Measurements from ENCODE around the gene YIPF5.

The YIPF5 gene

DNA sequence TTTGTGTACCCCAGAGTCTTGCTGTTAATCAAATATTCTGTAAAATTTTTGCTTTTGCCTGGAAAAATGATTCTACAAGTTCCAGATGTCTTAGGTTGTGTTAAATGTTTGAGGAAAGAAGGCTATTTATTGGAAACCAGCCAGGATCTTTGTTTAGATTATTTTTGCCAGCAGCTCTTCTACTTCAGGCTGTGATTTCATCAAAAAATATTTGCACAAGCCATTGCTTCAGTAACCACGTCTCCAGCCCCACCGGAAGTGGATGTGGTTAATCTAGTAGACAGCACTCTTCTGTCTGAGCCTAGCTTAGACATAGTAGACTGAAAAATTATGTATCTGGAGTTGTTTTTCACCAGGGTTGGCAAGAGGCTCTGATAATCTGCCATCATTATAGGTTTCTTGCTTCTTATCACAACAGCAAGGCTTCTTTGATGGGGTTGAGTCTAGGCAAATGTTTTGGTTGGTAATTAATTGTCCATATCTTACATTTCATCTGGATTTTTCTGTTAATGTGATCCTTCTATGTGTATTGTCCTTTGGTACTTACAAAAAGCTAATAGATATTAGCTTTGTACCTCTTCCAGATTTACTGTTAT lies 17.3 kb upstream of the YIPF5 start:
- H3K27ac ChIP-seq, result peak overlapping the region in 13 of 21 experiments; percentile 1 to 92 (median 46)

DNA sequence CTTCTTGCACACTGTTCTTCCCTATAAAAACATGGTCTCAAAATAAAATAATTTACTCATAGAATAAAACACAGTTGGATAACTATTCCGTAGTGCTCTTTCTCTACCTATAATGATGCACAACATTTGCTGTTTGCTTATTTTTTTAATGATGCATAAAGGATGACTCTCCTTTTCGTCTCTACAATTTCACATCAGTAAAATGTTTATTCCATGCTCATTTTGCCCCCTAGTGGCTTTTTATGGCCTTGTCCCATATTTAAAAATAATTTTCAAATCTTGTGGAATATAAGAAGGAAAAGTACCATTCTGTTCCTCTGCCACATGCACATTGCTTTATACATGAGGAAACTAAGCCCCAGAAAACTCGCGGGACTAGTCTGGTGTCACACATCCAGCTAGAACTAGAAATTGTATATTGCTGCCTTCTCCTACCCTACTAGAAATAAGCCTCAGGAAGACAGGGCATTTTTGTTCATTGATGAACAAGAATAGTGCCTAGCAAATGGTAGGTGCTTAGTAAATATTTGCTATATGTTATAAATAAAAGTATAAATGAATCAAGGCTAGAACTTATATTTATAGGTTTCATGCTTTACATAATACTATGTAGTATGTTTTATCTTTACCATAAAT lies 12.9 kb upstream of the YIPF5 start:
- no peak overlapping the region for H3K27ac ChIP-seq
- H3K4me3 ChIP-seq, result no peak overlapping the region

More for the DNA sequence above, 17.3 kb upstream of the YIPF5 start:
- no peak overlapping the region for H3K4me3 ChIP-seq

DNA sequence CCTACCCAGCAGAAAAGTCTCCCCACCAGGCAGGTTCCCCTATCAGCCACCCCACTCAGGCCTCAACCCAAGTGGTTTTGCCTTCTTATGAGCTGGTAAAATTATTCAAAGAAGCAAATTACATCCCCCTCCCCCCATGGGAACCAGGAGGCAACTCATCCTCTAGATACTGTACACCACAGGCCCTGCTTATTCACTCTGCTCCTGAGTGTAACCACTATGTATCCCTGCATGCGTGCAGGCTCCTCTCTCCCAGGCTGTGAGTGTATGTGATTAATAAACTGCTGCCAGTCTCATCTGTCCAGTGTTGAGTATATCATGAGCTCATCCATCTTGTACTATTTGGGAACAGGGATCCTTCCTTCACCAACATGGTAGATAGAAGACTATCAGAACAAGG lies 8.8 kb upstream of the YIPF5 start:
- no peak overlapping the region for H3K4me3 ChIP-seq
- no peak overlapping the region for H3K27ac ChIP-seq

DNA sequence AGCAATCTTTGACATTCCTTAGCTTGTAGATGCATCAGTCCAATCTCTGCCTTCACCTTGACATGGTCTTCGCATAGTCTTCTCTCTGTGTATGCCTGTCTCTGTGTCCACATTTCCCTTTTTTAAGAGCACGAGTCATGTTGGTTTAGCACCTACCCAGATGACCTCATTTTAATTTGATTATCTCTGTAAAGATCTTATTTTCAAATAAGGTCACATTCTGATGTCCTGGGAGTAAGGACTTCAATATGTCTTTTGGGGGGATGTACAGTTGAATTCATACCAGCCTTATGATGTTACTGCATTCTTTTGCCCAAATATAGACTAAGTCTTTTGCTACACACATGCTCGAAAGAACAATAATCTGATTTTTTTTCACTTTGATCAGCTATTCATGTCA lies 7.1 kb upstream of the YIPF5 start:
- H3K4me3 ChIP-seq, result no peak overlapping the region
- no peak overlapping the region for H3K27ac ChIP-seq

DNA sequence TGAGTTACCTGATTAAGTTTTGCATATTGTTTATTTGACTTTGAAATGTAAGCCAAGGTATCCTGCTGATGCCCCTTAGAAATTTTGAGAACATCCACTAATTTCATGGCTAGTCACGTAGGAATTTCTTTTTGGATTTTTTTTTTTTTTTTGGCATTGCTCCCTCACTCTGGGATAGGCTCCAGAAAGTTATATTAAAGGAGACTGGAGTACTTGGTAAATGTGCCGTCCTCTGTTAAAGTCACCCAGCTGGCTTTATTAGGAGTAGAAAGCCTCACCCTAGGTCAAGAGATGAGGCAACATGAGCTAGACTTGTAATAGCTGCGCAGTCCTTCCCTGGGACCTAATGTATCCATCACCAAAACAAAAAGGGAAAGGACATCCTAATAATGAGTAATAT lies 3.3 kb upstream of the YIPF5 start:
- H3K27ac ChIP-seq, result no peak overlapping the region
- H3K4me3 ChIP-seq, result no peak overlapping the region

DNA sequence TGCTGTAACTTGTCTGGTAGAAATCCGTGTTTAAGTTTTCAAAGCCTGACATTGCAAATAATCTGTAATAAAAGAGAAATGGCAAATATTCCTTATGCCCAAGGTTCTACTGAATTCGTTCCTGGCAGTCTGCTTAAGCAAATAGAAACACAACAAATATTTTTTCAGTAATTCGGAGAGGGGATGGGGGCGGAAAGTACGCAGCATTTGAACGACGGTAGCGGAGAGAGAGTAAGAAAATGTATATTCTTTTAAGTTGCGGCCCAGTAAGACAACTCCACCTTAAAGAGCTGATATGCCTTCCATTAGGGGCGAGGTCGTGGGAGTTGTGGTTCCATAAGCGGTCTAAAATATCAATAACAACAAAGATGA lies 569 bp downstream of the YIPF5 start:
- H3K4me3 ChIP-seq, result peak overlapping the region; percentile 65 to 85 (median 74)
- peak overlapping the region in 20 of 21 experiments; percentile 74 to 94 (median 90) for H3K27ac ChIP-seq

DNA sequence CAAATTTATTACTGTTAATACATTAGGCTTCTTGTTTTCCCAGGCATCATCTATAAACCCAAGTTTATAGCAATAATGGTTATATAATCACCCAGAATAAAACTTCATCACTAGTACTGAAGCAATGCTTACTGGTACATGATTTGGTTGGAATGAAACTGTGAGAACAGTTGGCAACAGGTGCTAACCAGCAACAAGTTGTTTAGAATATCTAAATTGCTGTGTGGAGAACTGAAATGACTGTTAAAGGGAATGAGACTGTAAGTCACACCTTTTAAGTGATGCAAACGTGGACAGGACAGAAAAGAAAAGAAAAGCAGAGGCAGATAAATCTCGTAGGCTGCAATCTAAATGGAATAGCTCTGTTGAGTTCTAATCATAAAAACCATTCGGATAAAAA lies 2.5 kb downstream of the YIPF5 start:
- H3K27ac ChIP-seq, result no peak overlapping the region
- H3K4me3 ChIP-seq, result no peak overlapping the region

DNA sequence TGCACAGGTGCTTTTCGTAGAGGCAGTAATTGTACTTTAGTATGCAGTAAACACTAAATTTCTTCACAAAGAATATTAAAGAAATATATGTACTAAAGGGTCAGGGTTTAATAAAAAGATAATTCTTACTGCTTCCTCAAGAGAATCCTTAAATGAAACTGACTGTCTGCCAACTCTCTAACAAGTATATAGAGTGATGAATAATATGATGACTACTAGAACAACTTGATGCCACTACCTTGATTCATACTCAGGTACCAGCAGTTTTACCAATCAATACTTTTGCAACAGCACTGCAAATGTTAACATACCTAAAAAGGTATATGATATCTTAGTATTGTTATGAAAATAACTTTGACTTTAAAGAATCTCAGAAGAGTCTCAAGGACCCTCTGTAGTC lies 3.8 kb downstream of the YIPF5 start:
- no peak overlapping the region for H3K4me3 ChIP-seq
- H3K27ac ChIP-seq, result no peak overlapping the region

DNA sequence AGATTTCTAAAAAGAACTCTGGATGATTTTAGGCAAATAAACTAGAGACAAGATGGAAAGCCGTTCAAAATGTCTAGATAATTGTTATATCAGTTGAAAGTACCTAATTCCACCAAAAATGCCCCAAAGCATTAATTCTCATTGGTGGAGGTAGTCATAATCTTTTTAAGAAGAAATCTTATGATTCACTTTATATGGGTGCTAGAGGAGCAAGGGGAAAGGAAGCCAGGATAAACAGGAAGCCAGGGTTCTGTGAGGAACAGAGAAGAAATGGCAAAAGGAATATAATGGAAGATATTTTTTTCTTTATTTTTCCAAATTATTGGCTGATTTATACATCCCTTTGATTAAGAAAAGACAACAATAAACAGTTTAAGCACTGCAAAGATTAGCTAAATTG lies 7.8 kb downstream of the YIPF5 start:
- H3K4me3 ChIP-seq, result no peak overlapping the region
- H3K27ac ChIP-seq, result no peak overlapping the region

DNA sequence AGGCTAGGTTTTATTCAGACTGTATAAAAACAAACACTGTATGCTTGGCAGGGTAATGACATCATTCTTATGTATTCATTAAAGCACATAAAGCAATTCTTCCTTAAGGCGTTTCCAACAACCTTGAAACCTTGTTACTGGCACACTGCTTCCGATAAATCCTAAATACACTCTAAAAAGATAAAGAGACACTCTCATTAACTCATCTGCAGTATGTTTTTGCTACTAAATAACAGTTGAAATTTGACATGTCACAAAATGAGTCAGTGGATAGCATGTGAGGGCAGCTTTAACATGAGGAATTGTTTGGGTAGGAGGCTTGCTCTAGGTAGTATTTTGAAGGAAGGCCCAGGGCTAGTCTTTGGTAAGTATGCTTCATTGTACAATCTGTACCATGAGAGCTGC lies 13.7 kb downstream of the YIPF5 start:
- Histone ChIP-seq H3K27ac (peak overlapping the region in 1 of 21 experiments; percentile 15), H3K4me3 (no peak overlapping the region)

DNA sequence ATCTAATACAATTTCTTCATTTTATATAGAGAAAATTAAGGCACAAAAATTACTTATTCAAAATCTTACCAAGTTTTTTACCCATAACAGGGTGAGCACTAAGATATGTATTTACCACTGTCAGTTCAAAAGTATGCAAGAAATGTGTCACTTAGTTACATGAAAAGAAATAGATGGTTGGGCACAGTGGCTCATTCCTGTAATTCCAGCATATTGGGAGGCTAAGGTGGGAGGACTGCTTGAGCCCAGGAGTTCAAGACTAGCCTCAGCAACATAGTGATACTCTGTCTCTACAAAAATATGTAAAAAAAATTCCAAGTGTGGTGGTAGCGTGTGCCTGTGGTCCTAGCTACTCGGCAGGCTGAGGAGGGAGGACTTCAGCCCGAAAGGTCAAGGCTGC lies 19.4 kb downstream of the YIPF5 start:
- Histone ChIP-seq H3K4me3 (no peak overlapping the region), H3K27ac (no peak overlapping the region)

DNA sequence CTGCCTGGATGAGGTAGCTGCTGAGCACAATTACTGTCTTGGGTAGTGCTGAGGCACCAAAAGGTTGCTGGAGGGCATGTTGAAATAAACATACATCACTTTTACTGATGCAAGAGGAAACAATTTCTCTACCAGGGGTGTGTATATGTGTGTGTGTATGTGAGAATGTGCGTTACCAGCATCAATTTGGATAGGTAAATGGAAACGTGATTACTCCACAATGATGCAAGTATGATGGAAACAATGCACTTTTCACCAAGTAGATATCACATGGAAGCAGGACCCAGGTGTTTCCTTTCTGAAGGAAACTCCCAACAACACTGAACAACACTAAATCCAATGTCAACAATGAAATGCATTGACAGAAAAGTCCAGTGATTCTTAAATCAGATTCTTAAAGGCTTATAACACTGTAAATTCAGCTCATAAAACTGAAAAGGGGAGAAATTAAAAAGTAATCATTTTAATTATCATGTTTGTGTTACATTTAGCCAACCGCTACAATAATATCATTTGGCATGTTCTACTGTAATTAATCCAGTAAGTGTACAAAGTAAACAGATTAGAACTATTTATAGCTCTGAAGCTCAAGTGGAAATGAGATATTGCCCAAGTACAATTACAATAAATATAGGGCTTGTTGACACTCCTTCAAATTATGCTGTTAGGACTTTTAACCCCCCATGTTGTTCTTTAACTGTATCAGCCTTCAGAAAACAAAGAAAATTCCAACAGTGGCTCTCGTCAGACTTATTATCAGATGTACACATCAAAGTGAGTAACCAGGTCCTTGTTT lies 25.3 kb downstream of the YIPF5 start:
- H3K27ac ChIP-seq, result peak overlapping the region in 3 of 21 experiments; percentile 30 to 70 (median 44)
- H3K4me3 ChIP-seq, result no peak overlapping the region

DNA sequence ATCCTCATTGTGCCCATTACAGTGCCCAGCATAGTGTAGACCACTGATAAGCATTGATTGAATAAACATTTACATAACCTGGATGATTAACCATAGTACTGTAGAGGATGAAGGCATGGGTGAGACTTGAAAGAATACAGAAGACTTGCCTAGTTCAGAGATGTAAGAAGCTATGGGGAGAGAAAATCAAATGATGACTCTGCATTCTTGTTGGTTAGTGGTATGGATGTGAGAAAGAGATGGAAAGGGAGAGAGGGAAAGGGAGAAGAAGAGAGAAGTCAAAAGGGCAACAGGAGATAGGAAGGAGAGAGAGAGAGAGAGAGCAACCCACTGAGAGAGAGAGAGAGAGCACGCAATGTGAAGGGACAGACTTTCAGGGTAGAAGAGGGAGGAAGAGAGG lies 26.8 kb downstream of the YIPF5 start:
- Histone ChIP-seq H3K4me3 (no peak overlapping the region), H3K27ac (no peak overlapping the region)

DNA sequence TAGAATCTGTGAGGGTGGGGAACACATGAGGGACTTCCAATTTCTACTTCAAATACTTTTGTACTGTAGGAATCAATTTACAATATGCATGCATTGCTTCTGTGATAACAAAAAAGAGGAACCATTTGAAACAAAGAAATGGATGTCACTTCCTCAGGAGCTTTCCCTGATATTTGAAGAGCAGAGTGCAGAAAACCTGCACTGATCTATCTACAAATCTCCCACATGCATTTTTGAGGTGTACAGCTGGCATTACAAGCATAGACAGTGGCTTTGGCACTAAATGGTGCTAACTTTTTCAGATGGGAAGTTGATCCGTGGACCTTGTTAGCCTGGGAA lies 27.7 kb downstream of the YIPF5 start:
- H3K27ac ChIP-seq, result no peak overlapping the region

DNA sequence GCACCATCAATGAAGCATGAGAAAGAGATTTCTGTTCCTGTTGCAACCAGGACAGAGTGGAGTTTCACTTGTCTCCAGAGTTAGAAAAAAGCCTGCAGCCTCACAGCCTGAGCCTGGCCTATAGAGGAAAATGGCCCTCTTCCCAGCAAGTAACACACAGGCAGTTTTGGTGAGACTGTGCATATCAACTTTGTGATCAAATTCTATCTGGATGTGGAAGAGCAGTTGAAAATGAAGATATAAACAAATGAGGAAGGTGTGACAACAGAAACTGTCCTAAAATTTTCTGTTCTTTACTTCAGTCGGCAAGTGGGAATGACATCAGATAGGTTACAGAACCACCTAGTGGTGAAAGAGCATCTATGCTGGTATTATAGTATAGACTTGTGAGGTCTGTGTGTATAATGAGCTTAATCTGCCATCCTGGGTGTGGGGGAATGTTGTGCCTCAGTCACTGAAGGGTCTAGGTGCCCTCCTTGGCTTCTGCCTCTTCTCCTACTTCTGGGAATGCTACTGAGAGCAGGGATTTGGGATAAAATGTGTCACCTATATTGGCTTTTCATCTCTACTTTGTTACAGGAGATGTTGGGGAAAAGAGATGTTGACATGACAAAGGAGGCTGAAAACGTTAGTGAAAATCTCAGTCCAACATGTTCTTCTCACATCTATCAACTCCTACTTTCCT lies 28.2 kb downstream of the YIPF5 start:
- no peak overlapping the region for H3K4me3 ChIP-seq
- no peak overlapping the region for H3K27ac ChIP-seq

More for the DNA sequence above, 27.7 kb downstream of the YIPF5 start:
- no peak overlapping the region for H3K4me3 ChIP-seq

DNA sequence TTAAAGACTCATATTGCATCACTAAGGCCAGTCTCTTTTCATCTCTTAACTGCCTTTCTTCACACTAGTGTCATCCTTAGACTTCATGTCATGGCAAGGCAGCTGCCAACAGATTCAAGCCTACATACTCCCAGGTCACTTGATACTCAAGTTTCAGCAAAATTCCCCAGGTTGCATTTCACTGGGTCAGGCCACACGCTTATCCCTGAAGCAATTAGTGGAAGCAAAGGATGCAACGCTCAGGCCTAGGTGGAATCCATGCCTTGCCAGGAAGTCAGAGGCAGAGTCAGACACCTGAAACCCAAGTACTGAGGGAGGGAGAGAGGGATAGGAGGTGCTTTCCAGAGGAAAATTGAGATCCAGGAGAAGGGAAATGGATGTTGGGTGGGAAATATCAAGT lies 28.9 kb downstream of the YIPF5 start:
- Histone ChIP-seq H3K4me3 (no peak overlapping the region), H3K27ac (no peak overlapping the region)

DNA sequence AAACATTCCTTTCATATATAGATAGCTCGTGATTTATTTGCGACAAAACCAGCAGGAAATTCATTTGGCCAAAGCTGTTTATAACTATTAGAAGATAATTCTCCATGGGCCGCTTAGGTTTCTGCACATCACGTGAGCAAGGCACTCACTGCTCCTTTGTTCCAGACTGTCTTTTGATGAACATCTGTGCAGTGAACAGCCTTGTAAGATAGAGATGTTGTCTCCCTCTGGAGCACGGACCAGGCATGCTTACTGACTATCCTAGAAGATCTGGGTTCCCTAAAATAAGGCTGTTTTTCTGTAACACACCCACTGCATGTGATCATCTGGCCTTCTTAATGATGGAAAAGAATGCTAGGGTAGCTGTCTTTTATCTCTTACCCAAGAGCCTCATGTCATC lies 30.9 kb downstream of the YIPF5 start:
- H3K4me3 ChIP-seq, result no peak overlapping the region

DNA sequence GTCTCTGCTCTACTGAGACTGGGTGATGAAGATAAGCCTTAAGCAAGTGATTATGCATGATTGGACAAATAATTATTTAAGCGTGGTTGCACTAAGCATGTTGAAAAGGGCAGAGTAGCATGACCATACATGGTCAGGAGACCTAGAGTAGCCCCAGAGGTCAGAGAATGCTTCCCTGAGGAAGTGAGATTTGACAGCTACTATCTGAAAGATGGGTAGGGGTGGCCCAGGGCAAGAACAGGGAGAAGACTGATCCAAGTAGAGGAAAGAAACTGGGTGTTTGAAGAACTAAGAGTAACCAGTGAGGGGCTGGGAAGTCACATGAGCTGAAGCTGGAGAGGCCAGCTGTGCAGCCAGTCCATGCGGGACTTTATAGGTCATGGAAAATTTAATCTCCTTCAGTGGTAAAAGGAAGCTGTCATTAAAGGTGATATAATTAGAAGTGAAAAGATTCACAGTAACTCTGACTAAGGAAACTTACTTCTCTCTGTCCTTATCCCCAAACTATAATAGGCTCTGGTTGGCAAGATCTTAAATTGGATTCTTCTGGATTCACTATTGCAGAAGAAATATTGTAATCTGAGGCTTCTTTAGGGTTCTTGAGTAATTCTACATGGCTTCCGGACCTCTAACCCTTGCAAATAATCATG lies 35.2 kb downstream of the YIPF5 start:
- no peak overlapping the region for H3K27ac ChIP-seq
- H3K4me3 ChIP-seq, result no peak overlapping the region

More for the DNA sequence above, 30.9 kb downstream of the YIPF5 start:
- H3K27ac ChIP-seq, result no peak overlapping the region

DNA sequence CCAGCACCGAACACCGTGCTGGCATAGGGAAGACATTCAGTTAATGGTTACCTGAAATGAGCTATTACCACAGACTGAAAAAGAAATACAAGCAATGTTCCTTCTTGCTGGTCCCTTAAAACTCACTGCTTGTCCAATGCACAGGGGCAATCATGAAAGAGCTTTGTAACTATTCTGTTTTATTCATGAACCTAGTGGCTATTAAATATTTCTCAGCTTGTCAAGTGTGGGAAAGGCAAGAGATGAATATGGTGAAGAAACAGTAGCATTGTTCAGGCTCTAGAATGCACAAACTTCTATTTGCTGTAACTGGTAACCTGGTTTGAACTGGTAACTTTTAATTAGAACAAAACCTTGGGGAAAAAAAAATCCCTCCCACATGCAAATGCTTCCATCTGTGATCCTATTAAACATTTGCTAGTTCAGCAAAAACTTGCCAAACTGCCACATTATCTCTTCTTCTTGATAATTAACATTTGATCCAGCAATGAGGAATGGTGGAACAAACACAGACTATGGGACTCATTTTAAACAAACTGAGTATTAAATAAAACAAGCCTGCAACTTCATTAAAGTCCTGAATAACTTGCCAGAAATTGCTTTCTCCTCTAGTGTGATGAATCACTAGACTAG lies 36.1 kb downstream of the YIPF5 start:
- H3K4me3 ChIP-seq, result no peak overlapping the region
- no peak overlapping the region for H3K27ac ChIP-seq
